A549 (cell line): ENCODE measurements around the gene GAN. TPM values are rescaled to one million over a fixed set of nuclear protein-coding genes. Genes with fewer than 3 reads are reported as not detected.

Experiments
- ATAC-seq, 2 experiments: fragments of 200-7000 bp in 1 of 2; fragments of >200 bp in 1 of 2; cut with Nextera tagmentation in 1 of 2; cut with Tn5 transposase in 1 of 2; 3 replicates each; pipeline versions ENCODE4 v1.8.0 to v1.9.1; 2018 to 2020; ENCODE audit warnings: mild to moderate bottlenecking in 1 of 2, moderate library complexity in 1 of 2
- CTCF ChIA-PET: fragments of 300-600 bp; sonication (Branson Sonifier 250); formaldehyde crosslinking; extraction: SDS; loops from one replicate; lab custom pipeline; 2021; ENCODE audit warnings: antibody characterized with exemption, inconsistent platforms; lab: Yijun Ruan, JAX
- POLR2A ChIA-PET: fragments of 350-600 bp; formaldehyde crosslinking; extraction: SDS; loops from one replicate; lab custom pipeline; 2021; ENCODE audit warnings: antibody characterized with exemption, inconsistent platforms; lab: Yijun Ruan, JAX
- DNase-seq, 2 experiments: peaks; one replicate each; pipeline versions ENCODE4 v3.0.0 to v3.0.0-alpha.2; 2011 to 2016; ENCODE audit warnings: low read depth in 1 of 2, low spot score in 1 of 2
- FAIRE-seq: peaks from 2 replicates; lab custom pipeline; 2011; peaks lifted over from hg19 to GRCh38; lab: Jason Lieb, UNC
- H3K27ac ChIP-seq, 2 experiments: fragments of >200 bp; sonication (Bioruptor Twin); formaldehyde crosslinking; 3 replicates each; pipeline ENCODE4 v1.5.1; 2016 to 2017
- H3K4me1 ChIP-seq: fragments of >200 bp; sonication (Bioruptor Twin); formaldehyde crosslinking; 3 replicates; pipeline ENCODE4 v1.6.1; 2016
- H3K4me2 ChIP-seq: fragments of >200 bp; sonication (Bioruptor Twin); formaldehyde crosslinking; 3 replicates; pipeline ENCODE4 v1.6.1; 2016
- H3K4me3 ChIP-seq: fragments of >200 bp; sonication (Bioruptor Twin); formaldehyde crosslinking; 3 replicates; pipeline ENCODE4 v1.5.1; 2016
- H3K9me3 ChIP-seq: fragments of >200 bp; sonication (Bioruptor Twin); formaldehyde crosslinking; 3 replicates; pipeline ENCODE4 v1.6.1; 2016
- BHLHE40 ChIP-seq: IDR thresholded peaks from 2 replicates; pipeline ENCODE4 v1.6.1; 2012; ENCODE audit warnings: low read depth, low read length, inconsistent platforms
- CEBPB ChIP-seq, 2 experiments: fragments of >200 bp in 1 of 2; sonication (Bioruptor Twin) in 1 of 2; formaldehyde crosslinking in 1 of 2; IDR thresholded peaks; 2 replicates each; pipeline ENCODE4 v1.6.1; 2012 to 2016
- CHD2 ChIP-seq: fragments of 150-350 bp; IDR thresholded peaks from 2 replicates; pipeline ENCODE4 v1.6.1; 2014; ENCODE audit warnings: low read length; ENCODE audit not compliant: partially characterized antibody
- CHD4 ChIP-seq: fragments of 200-600 bp; sonication (generic); IDR thresholded peaks from 2 replicates; pipeline ENCODE4 v1.6.1; 2016; ENCODE audit warnings: antibody characterized with exemption, mild to moderate bottlenecking, borderline replicate concordance
- EHMT2 ChIP-seq: fragments of 200-600 bp; sonication (generic); IDR thresholded peaks from 2 replicates; pipeline ENCODE4 v1.6.1; 2016; ENCODE audit warnings: antibody characterized with exemption, low read depth, mild to moderate bottlenecking, moderate library complexity
- ESRRA ChIP-seq: fragments of 150-350 bp; IDR thresholded peaks from 2 replicates; pipeline ENCODE4 v1.6.1; 2014; ENCODE audit warnings: mild to moderate bottlenecking, low read length, borderline replicate concordance
- FOSB ChIP-seq: fragments of 250-450 bp; sonication (Bioruptor Pico); IDR thresholded peaks from 2 replicates; pipeline ENCODE4 v1.5.0; 2020; ENCODE audit warnings: mild to moderate bottlenecking, moderate library complexity
- FOXS1 ChIP-seq: fragments of 250-450 bp; sonication (Bioruptor Pico); IDR thresholded peaks from 2 replicates; pipeline ENCODE4 v1.5.0; 2020; ENCODE audit warnings: mild to moderate bottlenecking, moderate library complexity
- HEYL ChIP-seq: fragments of 250-450 bp; sonication (Bioruptor Pico); IDR thresholded peaks from 2 replicates; pipeline ENCODE4 v1.8.0; 2021; ENCODE audit warnings: mild to moderate bottlenecking, moderate library complexity
- HOXB5 ChIP-seq: fragments of 250-450 bp; sonication (Bioruptor Pico); IDR thresholded peaks from 2 replicates; pipeline ENCODE4 v1.5.0; 2020; ENCODE audit warnings: mild to moderate bottlenecking, moderate library complexity
- JUN ChIP-seq, 2 experiments: fragments of >200 bp; sonication (Bioruptor Twin); formaldehyde crosslinking; IDR thresholded peaks; 2 replicates in 1 of 2; 3 replicates in 1 of 2; pipeline ENCODE4 v1.6.1; 2016 to 2017
- KDM5A ChIP-seq: fragments of 200-600 bp; sonication (generic); IDR thresholded peaks from 2 replicates; pipeline ENCODE4 v1.6.1; 2016; ENCODE audit warnings: antibody characterized with exemption, mild to moderate bottlenecking
- MAZ ChIP-seq: fragments of 150-350 bp; IDR thresholded peaks from 2 replicates; pipeline ENCODE4 v1.6.1; 2014; ENCODE audit warnings: antibody characterized with exemption, low read depth, low read length, borderline replicate concordance
- MYC ChIP-seq: IDR thresholded peaks from 2 replicates; pipeline ENCODE4 v1.6.1; 2012; ENCODE audit warnings: mild to moderate bottlenecking, inconsistent platforms, low read length, improper control_type of control experiment, borderline replicate concordance
- NPAS2 ChIP-seq: fragments of 250-450 bp; sonication (Bioruptor Pico); IDR thresholded peaks from 2 replicates; pipeline ENCODE4 v1.8.0; 2022; ENCODE audit warnings: mild to moderate bottlenecking, moderate library complexity, borderline replicate concordance
- NR3C1 ChIP-seq: fragments of >200 bp; sonication (Bioruptor Twin); formaldehyde crosslinking; IDR thresholded peaks from 3 replicates; pipeline ENCODE4 v1.6.1; 2017
- RAD21 ChIP-seq, 2 experiments: fragments of >200 bp in 1 of 2; sonication (Bioruptor Twin) in 1 of 2; formaldehyde crosslinking in 1 of 2; IDR thresholded peaks in 1 of 2; conservative IDR thresholded peaks in 1 of 2; 2 replicates in 1 of 2; 3 replicates in 1 of 2; pipeline ENCODE4 v1.6.1; 2012 to 2018; ENCODE audit warnings: inconsistent platforms in 1 of 2
- RARB ChIP-seq: fragments of 250-450 bp; sonication (Bioruptor Pico); IDR thresholded peaks from 2 replicates; pipeline ENCODE4 v1.8.0; 2021; ENCODE audit warnings: mild to moderate bottlenecking, moderate library complexity
- RCOR1 ChIP-seq: fragments of 150-350 bp; IDR thresholded peaks from 2 replicates; pipeline ENCODE4 v1.6.1; 2014; ENCODE audit warnings: antibody characterized with exemption, low read length, low read depth
- RFX5 ChIP-seq: fragments of 450-650 bp; IDR thresholded peaks from 2 replicates; pipeline ENCODE4 v1.7.1; 2014; ENCODE audit warnings: antibody characterized with exemption, mild to moderate bottlenecking, moderate library complexity
- RNF2 ChIP-seq: fragments of 200-600 bp; sonication (generic); IDR thresholded peaks from 2 replicates; pipeline ENCODE4 v1.6.1; 2016; ENCODE audit warnings: low read depth, mild to moderate bottlenecking, antibody characterized with exemption, moderate library complexity, borderline replicate concordance
- SMC3 ChIP-seq: fragments of >200 bp; sonication (Bioruptor Twin); formaldehyde crosslinking; IDR thresholded peaks from 3 replicates; pipeline ENCODE4 v1.6.1; 2018; ENCODE audit warnings: inconsistent platforms
- SREBF2 ChIP-seq: fragments of 450-650 bp; IDR thresholded peaks from 2 replicates; pipeline ENCODE4 v1.6.1; 2014; ENCODE audit warnings: mild to moderate bottlenecking, moderate library complexity
- ZC3H11A ChIP-seq: fragments of 450-650 bp; IDR thresholded peaks from 2 replicates; pipeline ENCODE4 v1.6.1; 2014; ENCODE audit warnings: antibody characterized with exemption, mild to moderate bottlenecking
- WGBS: methylation state at CpG from one replicate; pipeline ENCODE4 v1.1.6; 2017; ENCODE audit errors: missing lambda C conversion rate; 5-methylcytosine and 5-hydroxymethylcytosine counted together
- polyA plus RNA-seq, 4 experiments: library from polyadenylated mRNA; depleted of rRNA in 3 of 4; stranded (reverse); fragments of >200 nt; fragmentation: RNase III in 1 of 4; extraction: RNeasy Plus Mini Kit Qiagen cat#74134 plus additional on column Dnase treatment in 1 of 4; gene quantifications; 2 replicates in 3 of 4; 3 replicates in 1 of 4; pipeline ENCODE4 v1.2.3, GENCODE V29; 2011 to 2017
- TF ChIP-seq, protein P1 (sequence below): IDR thresholded peaks from 2 replicates; pipeline ENCODE4 v1.6.1; 2012
- TF ChIP-seq, protein P2 (sequence below): fragments of 150-350 bp; IDR thresholded peaks from 2 replicates; pipeline ENCODE4 v1.6.1; 2014; ENCODE audit warnings: low read depth, mild to moderate bottlenecking, low read length
- TF ChIP-seq, protein P3 (sequence below): IDR thresholded peaks from 2 replicates; pipeline ENCODE4 v1.6.1; 2012; ENCODE audit warnings: low read depth, borderline replicate concordance
- TF ChIP-seq, protein P4 (sequence below): fragments of 450-650 bp; IDR thresholded peaks from 2 replicates; pipeline ENCODE4 v1.6.1; 2014; ENCODE audit warnings: antibody characterized with exemption

The GAN gene
- polyA plus RNA-seq, 2 of the 4 experiments (the other 2 are of a cell fraction), result 2.8 to 8.1 TPM

DNA sequence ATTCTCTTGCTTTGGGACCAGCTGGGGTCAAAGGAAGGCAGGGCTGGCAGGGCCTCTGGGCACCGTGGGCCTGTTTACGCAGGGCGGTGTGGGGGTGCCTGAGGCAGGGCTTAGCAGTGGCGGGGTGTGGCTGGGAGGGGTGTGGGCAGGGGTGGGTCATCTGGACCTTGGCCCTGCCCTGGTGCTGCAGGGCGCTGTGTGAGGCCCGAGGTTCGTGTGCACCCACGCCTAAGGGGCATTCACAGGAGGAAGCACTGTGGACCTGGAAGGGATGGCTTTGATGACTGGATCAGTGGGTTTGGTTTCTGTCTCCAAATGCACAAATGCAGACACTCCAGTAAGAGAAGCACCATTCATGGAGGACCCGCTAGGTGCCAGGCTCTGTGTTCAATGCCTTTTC is 39.0 kb upstream of the GAN start:
- POLR2A ChIA-PET, result no interaction called here
- H3K4me2 ChIP-seq, result no peak overlapping the region
- 83% methylated on average over 8 of the region's 9 CpGs for WGBS
- no peak for DNase-seq
- no peak overlapping the region for H3K27ac ChIP-seq
- no peak for FAIRE-seq
- TF ChIP-seq MAZ (no peak), ZC3H11A (no peak), KDM5A (no peak), CEBPB (IDR thresholded peaks at IDR 0.05) (no peak), MYC (no peak), RCOR1 (no peak), HEYL (CRISPR knock-in tag) (no peak), JUN (IDR thresholded peaks at IDR 0.05) (no peak), SREBF2 (no peak), CHD4 (no peak), BHLHE40 (no peak)
- H3K9me3 ChIP-seq, result no peaks in the 10 kb centered on the region
- H3K4me1 ChIP-seq, result no peaks in the 10 kb centered on the region
- CTCF ChIA-PET, result interaction anchor here (1.5 kb wide), 1 partner anchor 12 kb away, joined by 3 read pairs; no protein-coding TSS in a partner anchor
- no peak overlapping the region for H3K4me3 ChIP-seq
- ATAC-seq, result no peak

DNA sequence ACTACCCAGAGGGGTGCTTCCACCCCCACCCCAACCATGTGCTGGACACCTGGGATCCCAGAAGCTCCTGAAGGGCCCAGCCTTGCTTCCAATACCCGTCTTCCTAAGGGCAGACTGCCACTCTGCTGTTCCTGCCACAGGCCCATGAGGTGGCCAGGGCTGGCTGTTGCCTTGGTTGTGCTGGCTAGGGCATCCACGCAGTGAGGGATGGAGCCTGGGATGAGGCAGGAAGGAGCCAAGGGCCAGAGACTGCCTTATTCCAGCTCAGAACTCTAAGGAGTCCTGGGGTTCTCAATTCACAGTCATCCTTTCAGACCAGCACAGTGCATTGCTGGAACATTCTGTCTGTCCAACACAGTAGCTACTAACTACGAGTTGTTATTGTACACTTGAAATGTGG is 38.4 kb upstream of the GAN start:
- 81% methylated on average over 2 of the region's 3 CpGs for WGBS
- Histone ChIP-seq H3K4me2 (no peak overlapping the region), H3K4me1 (no peaks in the 10 kb centered on the region), H3K27ac (no peak overlapping the region), H3K4me3 (no peak overlapping the region), H3K9me3 (no peaks in the 10 kb centered on the region)
- no peak for DNase-seq
- CTCF ChIA-PET, result interaction anchor here (1.2 to 1.5 kb wide), 2 partner anchors 13 to 15 kb away, joined by 3 read pairs; no protein-coding TSS in a partner anchor
- POLR2A ChIA-PET, result no interaction called here
- no peak; a peak in 1 of 6 replicates for ATAC-seq
- FAIRE-seq, result no peak
- TF ChIP-seq RNF2 (no peak), RARB (CRISPR knock-in tag) (no peak), RCOR1 (no peak)

DNA sequence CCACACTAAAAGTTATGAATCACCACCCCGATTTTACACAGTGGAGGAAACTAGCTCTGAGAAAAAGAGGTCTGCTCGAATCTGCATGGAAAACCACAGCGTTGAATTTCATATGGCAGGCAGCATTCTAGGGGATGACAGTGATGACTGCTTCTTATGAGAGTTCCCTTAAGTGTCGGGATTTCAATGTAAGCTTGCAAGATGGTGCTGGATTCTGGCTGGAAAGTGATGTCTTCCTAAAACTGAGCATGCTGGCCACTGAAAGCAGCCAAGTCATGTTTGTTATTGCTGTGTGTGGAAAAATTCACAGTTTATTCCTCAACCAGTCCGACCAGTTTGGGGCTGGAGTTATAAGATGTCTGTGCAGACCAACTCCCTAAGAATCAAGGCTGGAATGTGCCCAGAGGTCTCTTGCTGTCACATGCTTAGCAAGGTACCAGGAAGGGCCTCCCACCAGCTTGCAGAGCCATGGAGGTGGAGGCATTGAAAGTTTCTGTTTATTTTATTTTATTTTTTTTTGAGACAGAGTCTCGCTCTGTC is 37.2 kb upstream of the GAN start:
- no peak overlapping the region for H3K4me2 ChIP-seq
- DNase-seq (no peak), ATAC-seq (no peak), FAIRE-seq (no peak)
- 72% methylated on average over 6 of the region's 6 CpGs for WGBS
- H3K4me3 ChIP-seq, result no peak overlapping the region
- CTCF ChIA-PET, result interaction anchor here (1.0 to 1.1 kb wide), 3 partner anchors 16 to 249 kb away, joined by 3 read pairs; no protein-coding TSS in a partner anchor
- no peak for TF ChIP-seq BHLHE40
- TF ChIP-seq, protein P1, sequence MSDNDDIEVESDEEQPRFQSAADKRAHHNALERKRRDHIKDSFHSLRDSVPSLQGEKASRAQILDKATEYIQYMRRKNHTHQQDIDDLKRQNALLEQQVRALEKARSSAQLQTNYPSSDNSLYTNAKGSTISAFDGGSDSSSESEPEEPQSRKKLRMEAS, result no peak
- TF ChIP-seq RFX5, result no peak
- no peak for TF ChIP-seq FOXS1 (CRISPR knock-in tag)
- no peak for TF ChIP-seq CHD2
- POLR2A ChIA-PET, result no interaction called here
- H3K4me1 ChIP-seq, result no peaks in the 10 kb centered on the region
- H3K27ac ChIP-seq, result no peak overlapping the region
- no peaks in the 10 kb centered on the region for H3K9me3 ChIP-seq

DNA sequence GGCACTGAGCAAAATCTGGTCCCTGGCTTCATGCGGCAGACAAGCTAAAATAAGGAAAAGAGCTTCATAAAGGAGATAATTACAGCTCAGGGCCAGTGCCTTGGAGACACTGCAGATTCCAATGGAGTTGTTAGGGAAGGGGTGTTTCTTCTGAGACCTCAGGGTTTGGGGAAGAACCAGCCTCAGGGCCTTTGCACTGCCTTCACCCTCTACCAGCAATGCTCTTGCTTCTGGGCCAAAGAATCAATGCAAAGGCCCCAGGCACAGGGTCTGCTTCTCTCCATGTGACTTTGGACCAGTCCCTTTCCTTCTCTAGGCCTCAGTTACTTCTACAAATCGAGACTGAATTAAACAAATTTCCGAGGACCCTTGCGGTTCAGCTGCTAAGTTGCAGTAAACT is 36.2 kb upstream of the GAN start:
- FAIRE-seq, result no peak
- Histone ChIP-seq H3K4me3 (no peak overlapping the region), H3K4me2 (no peak overlapping the region), H3K27ac (no peak overlapping the region), H3K4me1 (no peaks in the 10 kb centered on the region), H3K9me3 (no peaks in the 10 kb centered on the region)
- TF ChIP-seq CEBPB (IDR thresholded peaks at IDR 0.05) (no peak), SREBF2 (no peak), FOSB (CRISPR knock-in tag) (no peak), SMC3 (no peak), ESRRA (no peak), HOXB5 (CRISPR knock-in tag) (no peak), MAZ (no peak), NR3C1 (no peak), EHMT2 (no peak), RAD21 (conservative IDR thresholded peaks at IDR 0.05 in 1 of 2, IDR thresholded peaks at IDR 0.05 in 1 of 2) (no peak), NPAS2 (CRISPR knock-in tag) (no peak), RFX5 (no peak)
- TF ChIP-seq, protein P2, sequence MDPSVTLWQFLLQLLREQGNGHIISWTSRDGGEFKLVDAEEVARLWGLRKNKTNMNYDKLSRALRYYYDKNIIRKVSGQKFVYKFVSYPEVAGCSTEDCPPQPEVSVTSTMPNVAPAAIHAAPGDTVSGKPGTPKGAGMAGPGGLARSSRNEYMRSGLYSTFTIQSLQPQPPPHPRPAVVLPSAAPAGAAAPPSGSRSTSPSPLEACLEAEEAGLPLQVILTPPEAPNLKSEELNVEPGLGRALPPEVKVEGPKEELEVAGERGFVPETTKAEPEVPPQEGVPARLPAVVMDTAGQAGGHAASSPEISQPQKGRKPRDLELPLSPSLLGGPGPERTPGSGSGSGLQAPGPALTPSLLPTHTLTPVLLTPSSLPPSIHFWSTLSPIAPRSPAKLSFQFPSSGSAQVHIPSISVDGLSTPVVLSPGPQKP, result no peak
- TF ChIP-seq, protein P3, sequence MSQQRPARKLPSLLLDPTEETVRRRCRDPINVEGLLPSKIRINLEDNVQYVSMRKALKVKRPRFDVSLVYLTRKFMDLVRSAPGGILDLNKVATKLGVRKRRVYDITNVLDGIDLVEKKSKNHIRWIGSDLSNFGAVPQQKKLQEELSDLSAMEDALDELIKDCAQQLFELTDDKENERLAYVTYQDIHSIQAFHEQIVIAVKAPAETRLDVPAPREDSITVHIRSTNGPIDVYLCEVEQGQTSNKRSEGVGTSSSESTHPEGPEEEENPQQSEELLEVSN, result no peak
- TF ChIP-seq, protein P4, sequence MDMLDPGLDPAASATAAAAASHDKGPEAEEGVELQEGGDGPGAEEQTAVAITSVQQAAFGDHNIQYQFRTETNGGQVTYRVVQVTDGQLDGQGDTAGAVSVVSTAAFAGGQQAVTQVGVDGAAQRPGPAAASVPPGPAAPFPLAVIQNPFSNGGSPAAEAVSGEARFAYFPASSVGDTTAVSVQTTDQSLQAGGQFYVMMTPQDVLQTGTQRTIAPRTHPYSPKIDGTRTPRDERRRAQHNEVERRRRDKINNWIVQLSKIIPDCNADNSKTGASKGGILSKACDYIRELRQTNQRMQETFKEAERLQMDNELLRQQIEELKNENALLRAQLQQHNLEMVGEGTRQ, result no peak
- TF ChIP-seq, protein P1, result no peak
- ChIA-PET CTCF (interaction anchor here (1.0 kb wide), 1 partner anchor 17 kb away, joined by 3 read pairs; no protein-coding TSS in a partner anchor), POLR2A (no interaction called here)
- ATAC-seq, result no peak
- DNase-seq, result no peak
- 79% methylated on average over 4 of the region's 4 CpGs for WGBS
